A549 (cell line): ENCODE results near the gene RAPGEF3. TPM values are rescaled to one million over a fixed set of nuclear protein-coding genes. Genes with fewer than 3 reads are reported as not detected.

Experiments used
- ATAC-seq, 2 experiments: fragments of 200-7000 bp in 1 of 2; fragments of >200 bp in 1 of 2; cut with Nextera tagmentation in 1 of 2; cut with Tn5 transposase in 1 of 2; 3 replicates each; pipeline versions ENCODE4 v1.8.0 to v1.9.1; 2018 to 2020; ENCODE audit warnings: mild to moderate bottlenecking in 1 of 2, moderate library complexity in 1 of 2
- CTCF ChIA-PET: fragments of 300-600 bp; sonication (Branson Sonifier 250); formaldehyde crosslinking; extraction: SDS; loops from one replicate; lab custom pipeline; 2021; ENCODE audit warnings: antibody characterized with exemption, inconsistent platforms; lab: Yijun Ruan, JAX
- POLR2A ChIA-PET: fragments of 350-600 bp; formaldehyde crosslinking; extraction: SDS; loops from one replicate; lab custom pipeline; 2021; ENCODE audit warnings: antibody characterized with exemption, inconsistent platforms; lab: Yijun Ruan, JAX
- DNase-seq, 2 experiments: peaks; one replicate each; pipeline versions ENCODE4 v3.0.0 to v3.0.0-alpha.2; 2011 to 2016; ENCODE audit warnings: low read depth in 1 of 2, low spot score in 1 of 2
- FAIRE-seq: peaks from 2 replicates; lab custom pipeline; 2011; peaks lifted over from hg19 to GRCh38; lab: Jason Lieb, UNC
- H3K27ac ChIP-seq, 2 experiments: fragments of >200 bp; sonication (Bioruptor Twin); formaldehyde crosslinking; 3 replicates each; pipeline ENCODE4 v1.5.1; 2016 to 2017
- H3K4me1 ChIP-seq: fragments of >200 bp; sonication (Bioruptor Twin); formaldehyde crosslinking; 3 replicates; pipeline ENCODE4 v1.6.1; 2016
- H3K4me2 ChIP-seq: fragments of >200 bp; sonication (Bioruptor Twin); formaldehyde crosslinking; 3 replicates; pipeline ENCODE4 v1.6.1; 2016
- H3K4me3 ChIP-seq: fragments of >200 bp; sonication (Bioruptor Twin); formaldehyde crosslinking; 3 replicates; pipeline ENCODE4 v1.5.1; 2016
- H3K9me3 ChIP-seq: fragments of >200 bp; sonication (Bioruptor Twin); formaldehyde crosslinking; 3 replicates; pipeline ENCODE4 v1.6.1; 2016
- CBX2 ChIP-seq: fragments of 200-600 bp; sonication (generic); IDR thresholded peaks from 2 replicates; pipeline ENCODE4 v1.6.1; 2016; ENCODE audit warnings: low read depth, mild to moderate bottlenecking, borderline replicate concordance
- CBX8 ChIP-seq: fragments of 200-600 bp; sonication (generic); IDR thresholded peaks from 2 replicates; pipeline ENCODE4 v1.6.1; 2016
- CEBPB ChIP-seq, 2 experiments: fragments of >200 bp in 1 of 2; sonication (Bioruptor Twin) in 1 of 2; formaldehyde crosslinking in 1 of 2; IDR thresholded peaks; 2 replicates each; pipeline ENCODE4 v1.6.1; 2012 to 2016
- EP300 ChIP-seq, 2 experiments: fragments of >200 bp; sonication (Bioruptor Twin); formaldehyde crosslinking; IDR thresholded peaks; 2 replicates in 1 of 2; 3 replicates in 1 of 2; pipeline ENCODE4 v1.6.1; 2016 to 2017
- ESRRA ChIP-seq: fragments of 150-350 bp; IDR thresholded peaks from 2 replicates; pipeline ENCODE4 v1.6.1; 2014; ENCODE audit warnings: mild to moderate bottlenecking, low read length, borderline replicate concordance
- FOSB ChIP-seq: fragments of 250-450 bp; sonication (Bioruptor Pico); IDR thresholded peaks from 2 replicates; pipeline ENCODE4 v1.5.0; 2020; ENCODE audit warnings: mild to moderate bottlenecking, moderate library complexity
- FOXS1 ChIP-seq: fragments of 250-450 bp; sonication (Bioruptor Pico); IDR thresholded peaks from 2 replicates; pipeline ENCODE4 v1.5.0; 2020; ENCODE audit warnings: mild to moderate bottlenecking, moderate library complexity
- GATA3 ChIP-seq: IDR thresholded peaks from 2 replicates; pipeline ENCODE4 v1.6.1; 2012; ENCODE audit warnings: borderline replicate concordance
- HOXA7 ChIP-seq: fragments of 250-450 bp; sonication (Bioruptor Pico); IDR thresholded peaks from 2 replicates; pipeline ENCODE4 v1.5.0; 2020; ENCODE audit warnings: mild to moderate bottlenecking, moderate library complexity
- HOXB13 ChIP-seq: fragments of 250-450 bp; sonication (Bioruptor Pico); IDR thresholded peaks from 2 replicates; pipeline ENCODE4 v1.5.0; 2020; ENCODE audit warnings: low read depth, mild to moderate bottlenecking, moderate library complexity
- KDM5A ChIP-seq: fragments of 200-600 bp; sonication (generic); IDR thresholded peaks from 2 replicates; pipeline ENCODE4 v1.6.1; 2016; ENCODE audit warnings: antibody characterized with exemption, mild to moderate bottlenecking
- MAFK ChIP-seq: fragments of 450-650 bp; IDR thresholded peaks from 2 replicates; pipeline ENCODE4 v1.6.1; 2014; ENCODE audit not compliant: partially characterized antibody
- PHF8 ChIP-seq: fragments of 200-600 bp; sonication (generic); IDR thresholded peaks from 2 replicates; pipeline ENCODE4 v1.6.1; 2016; ENCODE audit warnings: low read depth, mild to moderate bottlenecking, antibody characterized with exemption, moderate library complexity, borderline replicate concordance
- POLR2A ChIP-seq: IDR thresholded peaks from 2 replicates; pipeline ENCODE4 v1.6.1; 2012; ENCODE audit warnings: mild to moderate bottlenecking, low read length
- RAD21 ChIP-seq, 2 experiments: fragments of >200 bp in 1 of 2; sonication (Bioruptor Twin) in 1 of 2; formaldehyde crosslinking in 1 of 2; IDR thresholded peaks in 1 of 2; conservative IDR thresholded peaks in 1 of 2; 2 replicates in 1 of 2; 3 replicates in 1 of 2; pipeline ENCODE4 v1.6.1; 2012 to 2018; ENCODE audit warnings: inconsistent platforms in 1 of 2
- RFX5 ChIP-seq: fragments of 450-650 bp; IDR thresholded peaks from 2 replicates; pipeline ENCODE4 v1.7.1; 2014; ENCODE audit warnings: antibody characterized with exemption, mild to moderate bottlenecking, moderate library complexity
- RNF2 ChIP-seq: fragments of 200-600 bp; sonication (generic); IDR thresholded peaks from 2 replicates; pipeline ENCODE4 v1.6.1; 2016; ENCODE audit warnings: low read depth, mild to moderate bottlenecking, antibody characterized with exemption, moderate library complexity, borderline replicate concordance
- TFCP2L1 ChIP-seq: fragments of 250-450 bp; sonication (Bioruptor Pico); IDR thresholded peaks from 2 replicates; pipeline ENCODE4 v1.5.0; 2021; ENCODE audit warnings: mild to moderate bottlenecking
- ZSCAN20 ChIP-seq: fragments of 250-450 bp; sonication (Bioruptor Pico); IDR thresholded peaks from 2 replicates; pipeline ENCODE4 v1.8.0; 2022; ENCODE audit warnings: mild to moderate bottlenecking, moderate library complexity
- WGBS: methylation state at CpG from one replicate; pipeline ENCODE4 v1.1.6; 2017; ENCODE audit errors: missing lambda C conversion rate; 5-methylcytosine and 5-hydroxymethylcytosine counted together
- polyA plus RNA-seq, 4 experiments: library from polyadenylated mRNA; depleted of rRNA in 3 of 4; stranded (reverse); fragments of >200 nt; fragmentation: RNase III in 1 of 4; extraction: RNeasy Plus Mini Kit Qiagen cat#74134 plus additional on column Dnase treatment in 1 of 4; gene quantifications; 2 replicates in 3 of 4; 3 replicates in 1 of 4; pipeline ENCODE4 v1.2.3, GENCODE V29; 2011 to 2017
- TF ChIP-seq, protein P1 (sequence below): fragments of >200 bp; sonication (Bioruptor Twin); formaldehyde crosslinking; IDR thresholded peaks from 2 replicates; pipeline ENCODE4 v1.6.1; 2016
- TF ChIP-seq, protein P2 (sequence below): fragments of >200 bp; sonication (Bioruptor Twin); formaldehyde crosslinking; IDR thresholded peaks from 3 replicates; pipeline ENCODE4 v1.5.1; 2016
- TF ChIP-seq, protein P3 (sequence below): IDR thresholded peaks from 2 replicates; pipeline ENCODE4 v1.6.1; 2012; ENCODE audit warnings: low read depth, borderline replicate concordance
- TF ChIP-seq, protein P4 (sequence below): fragments of >200 bp; sonication (Bioruptor Twin); formaldehyde crosslinking; IDR thresholded peaks from 3 replicates; pipeline ENCODE4 v1.6.1; 2016
- TF ChIP-seq, protein P5 (sequence below): fragments of 250-450 bp; sonication (Bioruptor Pico); IDR thresholded peaks from 2 replicates; pipeline ENCODE4 v1.5.0; 2021; ENCODE audit warnings: mild to moderate bottlenecking, moderate library complexity, borderline replicate concordance
- TF ChIP-seq, protein P6 (sequence below): fragments of 200-600 bp; sonication (generic); IDR thresholded peaks from 2 replicates; pipeline ENCODE4 v1.6.1; 2016; ENCODE audit warnings: antibody characterized with exemption, mild to moderate bottlenecking, moderate library complexity

The RAPGEF3 gene
- polyA plus RNA-seq, 2 of the 4 experiments (the other 2 are of a cell fraction) = 0.70 to 0.89 TPM

DNA sequence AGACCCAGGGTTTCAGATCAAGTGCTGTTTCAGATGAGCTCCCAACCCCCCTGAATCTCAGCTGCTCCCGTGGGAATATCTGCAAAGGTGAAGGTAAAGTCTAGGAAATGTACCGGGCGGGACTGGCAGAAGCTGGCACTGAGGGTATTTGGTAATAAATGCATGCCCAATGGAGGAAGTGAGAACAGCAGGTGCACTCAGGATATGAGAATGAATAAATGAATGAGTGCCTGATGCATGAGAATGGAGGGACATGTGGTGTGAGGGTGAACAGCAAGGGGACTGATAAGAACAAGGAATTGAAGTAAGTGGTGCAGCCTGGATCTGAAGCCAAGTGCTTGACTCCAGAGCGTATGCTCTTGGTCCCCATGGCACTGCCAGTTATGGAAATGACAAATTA is 11.6 kb downstream of the RAPGEF3 start:
- DNase-seq = no peak
- no peak for TF ChIP-seq TFCP2L1 (CRISPR knock-in tag)
- no peak for TF ChIP-seq ZSCAN20 (CRISPR knock-in tag)
- TF ChIP-seq CEBPB (IDR thresholded peaks at IDR 0.05) = no peak
- TF ChIP-seq CBX8 = no peak
- TF ChIP-seq, protein P1, sequence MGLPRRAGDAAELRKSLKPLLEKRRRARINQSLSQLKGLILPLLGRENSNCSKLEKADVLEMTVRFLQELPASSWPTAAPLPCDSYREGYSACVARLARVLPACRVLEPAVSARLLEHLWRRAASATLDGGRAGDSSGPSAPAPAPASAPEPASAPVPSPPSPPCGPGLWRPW = no peak
- no peak for TF ChIP-seq RFX5
- TF ChIP-seq POLR2A = no peak
- TF ChIP-seq HOXA7 = no peak
- TF ChIP-seq, protein P2, sequence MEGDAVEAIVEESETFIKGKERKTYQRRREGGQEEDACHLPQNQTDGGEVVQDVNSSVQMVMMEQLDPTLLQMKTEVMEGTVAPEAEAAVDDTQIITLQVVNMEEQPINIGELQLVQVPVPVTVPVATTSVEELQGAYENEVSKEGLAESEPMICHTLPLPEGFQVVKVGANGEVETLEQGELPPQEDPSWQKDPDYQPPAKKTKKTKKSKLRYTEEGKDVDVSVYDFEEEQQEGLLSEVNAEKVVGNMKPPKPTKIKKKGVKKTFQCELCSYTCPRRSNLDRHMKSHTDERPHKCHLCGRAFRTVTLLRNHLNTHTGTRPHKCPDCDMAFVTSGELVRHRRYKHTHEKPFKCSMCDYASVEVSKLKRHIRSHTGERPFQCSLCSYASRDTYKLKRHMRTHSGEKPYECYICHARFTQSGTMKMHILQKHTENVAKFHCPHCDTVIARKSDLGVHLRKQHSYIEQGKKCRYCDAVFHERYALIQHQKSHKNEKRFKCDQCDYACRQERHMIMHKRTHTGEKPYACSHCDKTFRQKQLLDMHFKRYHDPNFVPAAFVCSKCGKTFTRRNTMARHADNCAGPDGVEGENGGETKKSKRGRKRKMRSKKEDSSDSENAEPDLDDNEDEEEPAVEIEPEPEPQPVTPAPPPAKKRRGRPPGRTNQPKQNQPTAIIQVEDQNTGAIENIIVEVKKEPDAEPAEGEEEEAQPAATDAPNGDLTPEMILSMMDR = no peak
- TF ChIP-seq RAD21 (conservative IDR thresholded peaks at IDR 0.05 in 1 of 2, IDR thresholded peaks at IDR 0.05 in 1 of 2) = no peak
- no peak for TF ChIP-seq KDM5A
- TF ChIP-seq ESRRA = no peak
- TF ChIP-seq CBX2 = no peak
- TF ChIP-seq, protein P3, sequence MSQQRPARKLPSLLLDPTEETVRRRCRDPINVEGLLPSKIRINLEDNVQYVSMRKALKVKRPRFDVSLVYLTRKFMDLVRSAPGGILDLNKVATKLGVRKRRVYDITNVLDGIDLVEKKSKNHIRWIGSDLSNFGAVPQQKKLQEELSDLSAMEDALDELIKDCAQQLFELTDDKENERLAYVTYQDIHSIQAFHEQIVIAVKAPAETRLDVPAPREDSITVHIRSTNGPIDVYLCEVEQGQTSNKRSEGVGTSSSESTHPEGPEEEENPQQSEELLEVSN = no peak
- no peak for TF ChIP-seq GATA3
- TF ChIP-seq, all 56 proteins: peak for 0
- 77% methylated on average over 4 of the region's 4 CpGs for WGBS
- no peak; a peak in 1 of 6 replicates for ATAC-seq
- no peak overlapping the region for H3K27ac ChIP-seq
- FAIRE-seq = no peak
- no peak overlapping the region for H3K4me3 ChIP-seq
- peaks cover 6% of the 10 kb centered on the region for H3K4me1 ChIP-seq
- ChIA-PET CTCF (interaction anchor here (0.9 to 43.9 kb wide), 9 partner anchors 10 to 96 kb away, joined by 3 to 1399 read pairs (median 8); partner anchors contain the start of genes ENDOU, RAPGEF3 and SLC48A1), POLR2A (no interaction called here)
- H3K9me3 ChIP-seq = no peaks in the 10 kb centered on the region
- no peak overlapping the region for H3K4me2 ChIP-seq

DNA sequence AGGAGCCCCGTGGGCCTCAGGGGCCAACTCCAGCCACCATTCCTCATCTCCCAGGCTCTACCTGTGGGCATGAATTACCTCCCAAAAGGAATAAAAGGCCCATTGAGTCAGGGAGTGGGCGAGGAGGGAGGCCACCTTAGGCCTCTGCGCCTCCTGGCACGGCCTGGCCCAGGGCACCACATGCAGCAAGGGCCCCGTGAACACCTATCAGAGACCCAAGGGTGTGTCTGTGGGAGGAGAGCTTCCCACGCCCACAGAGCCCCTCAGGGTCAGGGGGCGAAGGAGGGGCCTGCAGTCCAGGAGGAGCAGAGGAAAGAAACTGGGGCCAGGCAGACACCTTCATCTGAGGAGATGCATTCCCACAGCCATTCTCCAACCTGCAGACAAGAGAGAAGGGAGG is 12.2 kb downstream of the RAPGEF3 start:
- 58% methylated on average over 7 of the region's 7 CpGs for WGBS
- DNase-seq (no peak), FAIRE-seq (no peak), ATAC-seq (no peak)
- POLR2A ChIA-PET = no interaction called here
- no peak overlapping the region for H3K27ac ChIP-seq
- peaks cover 2% of the 10 kb centered on the region for H3K4me1 ChIP-seq
- H3K4me3 ChIP-seq = no peak overlapping the region
- CTCF ChIA-PET = interaction anchor here (0.7 to 43.9 kb wide), 9 partner anchors 11 to 96 kb away, joined by 3 to 1399 read pairs (median 8); partner anchors contain the start of genes ENDOU, RAPGEF3 and SLC48A1
- no peaks in the 10 kb centered on the region for H3K9me3 ChIP-seq
- no peak overlapping the region for H3K4me2 ChIP-seq
- TF ChIP-seq FOXS1 (CRISPR knock-in tag) = no peak
- TF ChIP-seq, protein P4, sequence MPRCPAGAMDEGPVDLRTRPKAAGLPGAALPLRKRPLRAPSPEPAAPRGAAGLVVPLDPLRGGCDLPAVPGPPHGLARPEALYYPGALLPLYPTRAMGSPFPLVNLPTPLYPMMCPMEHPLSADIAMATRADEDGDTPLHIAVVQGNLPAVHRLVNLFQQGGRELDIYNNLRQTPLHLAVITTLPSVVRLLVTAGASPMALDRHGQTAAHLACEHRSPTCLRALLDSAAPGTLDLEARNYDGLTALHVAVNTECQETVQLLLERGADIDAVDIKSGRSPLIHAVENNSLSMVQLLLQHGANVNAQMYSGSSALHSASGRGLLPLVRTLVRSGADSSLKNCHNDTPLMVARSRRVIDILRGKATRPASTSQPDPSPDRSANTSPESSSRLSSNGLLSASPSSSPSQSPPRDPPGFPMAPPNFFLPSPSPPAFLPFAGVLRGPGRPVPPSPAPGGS = no peak
- no peak for TF ChIP-seq FOSB (CRISPR knock-in tag)
- no peak for TF ChIP-seq MAFK
- TF ChIP-seq, protein P5, sequence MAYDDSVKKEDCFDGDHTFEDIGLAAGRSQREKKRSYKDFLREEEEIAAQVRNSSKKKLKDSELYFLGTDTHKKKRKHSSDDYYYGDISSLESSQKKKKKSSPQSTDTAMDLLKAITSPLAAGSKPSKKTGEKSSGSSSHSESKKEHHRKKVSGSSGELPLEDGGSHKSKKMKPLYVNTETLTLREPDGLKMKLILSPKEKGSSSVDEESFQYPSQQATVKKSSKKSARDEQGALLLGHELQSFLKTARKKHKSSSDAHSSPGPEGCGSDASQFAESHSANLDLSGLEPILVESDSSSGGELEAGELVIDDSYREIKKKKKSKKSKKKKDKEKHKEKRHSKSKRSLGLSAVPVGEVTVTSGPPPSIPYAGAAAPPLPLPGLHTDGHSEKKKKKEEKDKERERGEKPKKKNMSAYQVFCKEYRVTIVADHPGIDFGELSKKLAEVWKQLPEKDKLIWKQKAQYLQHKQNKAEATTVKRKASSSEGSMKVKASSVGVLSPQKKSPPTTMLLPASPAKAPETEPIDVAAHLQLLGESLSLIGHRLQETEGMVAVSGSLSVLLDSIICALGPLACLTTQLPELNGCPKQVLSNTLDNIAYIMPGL (CRISPR knock-in tag) = no peak
- no peak for TF ChIP-seq RFX5
- TF ChIP-seq TFCP2L1 (CRISPR knock-in tag) = no peak
- no peak for TF ChIP-seq RAD21 (conservative IDR thresholded peaks at IDR 0.05 in 1 of 2, IDR thresholded peaks at IDR 0.05 in 1 of 2)
- no peak for TF ChIP-seq EP300 (IDR thresholded peaks at IDR 0.05)
- TF ChIP-seq, protein P2 = no peak
- no peak for TF ChIP-seq RNF2
- TF ChIP-seq KDM5A = no peak
- TF ChIP-seq HOXB13 (CRISPR knock-in tag) = no peak
- TF ChIP-seq, protein P6, sequence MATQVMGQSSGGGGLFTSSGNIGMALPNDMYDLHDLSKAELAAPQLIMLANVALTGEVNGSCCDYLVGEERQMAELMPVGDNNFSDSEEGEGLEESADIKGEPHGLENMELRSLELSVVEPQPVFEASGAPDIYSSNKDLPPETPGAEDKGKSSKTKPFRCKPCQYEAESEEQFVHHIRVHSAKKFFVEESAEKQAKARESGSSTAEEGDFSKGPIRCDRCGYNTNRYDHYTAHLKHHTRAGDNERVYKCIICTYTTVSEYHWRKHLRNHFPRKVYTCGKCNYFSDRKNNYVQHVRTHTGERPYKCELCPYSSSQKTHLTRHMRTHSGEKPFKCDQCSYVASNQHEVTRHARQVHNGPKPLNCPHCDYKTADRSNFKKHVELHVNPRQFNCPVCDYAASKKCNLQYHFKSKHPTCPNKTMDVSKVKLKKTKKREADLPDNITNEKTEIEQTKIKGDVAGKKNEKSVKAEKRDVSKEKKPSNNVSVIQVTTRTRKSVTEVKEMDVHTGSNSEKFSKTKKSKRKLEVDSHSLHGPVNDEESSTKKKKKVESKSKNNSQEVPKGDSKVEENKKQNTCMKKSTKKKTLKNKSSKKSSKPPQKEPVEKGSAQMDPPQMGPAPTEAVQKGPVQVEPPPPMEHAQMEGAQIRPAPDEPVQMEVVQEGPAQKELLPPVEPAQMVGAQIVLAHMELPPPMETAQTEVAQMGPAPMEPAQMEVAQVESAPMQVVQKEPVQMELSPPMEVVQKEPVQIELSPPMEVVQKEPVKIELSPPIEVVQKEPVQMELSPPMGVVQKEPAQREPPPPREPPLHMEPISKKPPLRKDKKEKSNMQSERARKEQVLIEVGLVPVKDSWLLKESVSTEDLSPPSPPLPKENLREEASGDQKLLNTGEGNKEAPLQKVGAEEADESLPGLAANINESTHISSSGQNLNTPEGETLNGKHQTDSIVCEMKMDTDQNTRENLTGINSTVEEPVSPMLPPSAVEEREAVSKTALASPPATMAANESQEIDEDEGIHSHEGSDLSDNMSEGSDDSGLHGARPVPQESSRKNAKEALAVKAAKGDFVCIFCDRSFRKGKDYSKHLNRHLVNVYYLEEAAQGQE = no peak
- no peak for TF ChIP-seq PHF8
